Activated CD4-positive, alpha-beta T cell treated with anti-CD3 and anti-CD28 coated beads, Interleukin-2, amount 10 ng/mL, durations not matched to agents 24 days and 14 days (primary cell): ENCODE data around the gene DNAJA1. TPM values are rescaled to one million over a fixed set of nuclear protein-coding genes. Genes with fewer than 3 reads are reported as not detected.
A peak's percentile ranks its signal among the peaks of the same experiment; 100 is the strongest.

Experiments used
- DNase-seq: peaks from one replicate; pipeline ENCODE4 v3.0.0; 2022
- H3K27ac Mint-ChIP-seq: one replicate; pipeline ENCODE4 v1.8.0; 2022; ENCODE audit warnings: mild to moderate bottlenecking, mixed read lengths
- H3K27me3 Mint-ChIP-seq: one replicate; pipeline ENCODE4 v1.8.0; 2022; ENCODE audit warnings: mixed read lengths
- H3K36me3 Mint-ChIP-seq: one replicate; pipeline ENCODE4 v1.8.0; 2022; ENCODE audit warnings: low read depth, mild to moderate bottlenecking, mixed read lengths
- H3K4me1 Mint-ChIP-seq: one replicate; pipeline ENCODE4 v1.8.0; 2021; ENCODE audit warnings: mixed read lengths
- H3K4me3 Mint-ChIP-seq: one replicate; pipeline ENCODE4 v1.8.0; 2022; ENCODE audit warnings: mild to moderate bottlenecking, moderate library complexity, mixed read lengths
- H3K9me3 Mint-ChIP-seq: one replicate; pipeline ENCODE4 v1.8.0; 2021; ENCODE audit warnings: mixed read lengths
- intact Hi-C: fragments of 100-400 bp; cut with micrococcal nuclease; formaldehyde crosslinking; loops from one replicate; pipeline ENCODE4 v1.15.1; 2023
- total RNA-seq: library from RNA; stranded (reverse); gene quantifications from 2 replicates; pipeline ENCODE4 v1.2.3, GENCODE V29; 2022

DNAJA1 gene
- total RNA-seq, 1 donor from 2014 or later, result 328 TPM

DNA sequence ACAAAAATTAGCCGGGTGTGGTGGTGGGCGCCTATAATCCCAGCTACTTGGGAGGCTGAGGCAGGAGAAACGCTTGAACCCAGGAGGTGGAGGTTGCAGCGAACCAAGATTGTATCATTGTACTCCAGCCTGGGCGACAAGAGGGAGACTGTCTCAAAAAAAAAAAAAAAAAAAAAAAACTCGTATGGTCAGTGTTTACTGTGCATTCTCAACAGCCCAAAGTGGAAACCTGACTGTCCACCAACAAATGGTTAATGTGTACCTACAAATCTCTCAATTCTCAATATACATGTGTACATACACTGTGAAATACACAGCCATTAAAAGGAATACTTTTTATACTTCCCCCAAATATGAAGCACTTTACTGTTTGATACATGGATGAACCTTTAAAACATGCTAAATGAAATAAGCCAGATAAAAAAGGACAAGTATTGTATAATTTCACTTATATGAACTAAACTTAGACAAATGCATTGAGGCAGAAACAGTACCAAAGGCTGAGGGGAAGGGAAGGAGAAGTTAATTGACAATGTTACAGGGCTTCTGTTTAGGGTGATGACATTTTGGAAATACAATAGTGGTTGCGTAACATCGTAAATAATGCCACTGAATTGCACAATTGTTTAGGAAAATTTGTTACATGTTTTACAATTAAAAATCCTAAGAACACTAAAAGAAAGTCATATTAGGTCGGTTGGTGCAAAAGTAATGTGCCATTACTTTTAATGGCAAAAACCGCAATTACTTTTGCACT lies 16.5 kb downstream of the DNAJA1 start:
- peaks cover 41% of the 10 kb centered on the region for H3K36me3 Mint-ChIP-seq
- no peaks in the 10 kb centered on the region for H3K9me3 Mint-ChIP-seq
- H3K27ac Mint-ChIP-seq, result peak overlapping the region; percentile 6

DNA sequence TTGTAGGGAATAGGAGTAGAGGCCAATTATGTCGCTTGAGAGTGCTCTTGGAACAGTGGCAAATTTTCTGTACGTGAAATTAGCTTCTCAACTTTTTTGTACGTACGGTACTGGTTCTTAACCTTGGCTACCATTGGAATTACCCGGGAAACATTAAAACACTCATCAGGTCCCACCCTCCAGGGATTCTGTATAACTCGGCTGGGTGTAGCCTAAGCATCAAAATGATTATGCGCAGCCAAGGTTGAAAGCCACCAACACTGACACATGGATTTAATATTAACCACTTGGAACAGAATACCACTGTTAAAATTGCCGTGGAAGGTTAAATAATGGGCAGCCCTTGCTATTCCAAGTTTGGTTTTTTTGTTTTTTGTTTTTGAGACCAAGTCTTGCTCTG lies 17.4 kb downstream of the DNAJA1 start:
- no peak overlapping the region for H3K27ac Mint-ChIP-seq
- peaks cover 39% of the 10 kb centered on the region for H3K36me3 Mint-ChIP-seq
- no peak overlapping the region for H3K4me3 Mint-ChIP-seq
- no peak for DNase-seq
- no peaks in the 10 kb centered on the region for H3K9me3 Mint-ChIP-seq
- intact Hi-C loops, result no loop called here
- no peaks in the 10 kb centered on the region for H3K27me3 Mint-ChIP-seq
- peaks cover 12% of the 10 kb centered on the region for H3K4me1 Mint-ChIP-seq

More for the DNA sequence above, 16.5 kb downstream of the DNAJA1 start:
- intact Hi-C loops, result no loop called here
- DNase-seq, result no peak
- no peaks in the 10 kb centered on the region for H3K27me3 Mint-ChIP-seq
- H3K4me3 Mint-ChIP-seq, result no peak overlapping the region
- H3K4me1 Mint-ChIP-seq, result peaks cover 12% of the 10 kb centered on the region

DNA sequence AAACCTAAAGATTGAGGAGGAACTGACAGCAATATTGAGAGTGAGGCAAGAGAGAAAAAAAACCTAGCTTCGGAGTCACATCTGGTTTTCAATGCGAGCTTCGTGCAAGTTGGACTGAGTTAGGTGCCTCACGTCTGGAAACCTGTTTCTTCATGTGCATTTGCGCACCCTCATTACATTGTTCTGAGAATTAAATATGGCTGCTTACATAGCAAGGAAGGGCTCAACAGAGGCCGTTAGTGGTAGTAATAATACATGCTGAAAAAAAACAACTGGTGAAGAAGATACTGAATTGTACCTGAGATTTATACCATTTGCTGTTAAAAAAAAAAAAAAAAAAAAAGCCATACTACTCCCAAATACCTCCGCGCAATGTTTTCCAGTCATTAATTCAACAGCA lies 18.6 kb downstream of the DNAJA1 start:
- Mint-ChIP-seq H3K4me3 (peak overlapping the region; percentile 73), H3K36me3 (peaks cover 39% of the 10 kb centered on the region), H3K9me3 (no peaks in the 10 kb centered on the region), H3K4me1 (peaks cover 12% of the 10 kb centered on the region), H3K27ac (peak overlapping the region; percentile 42), H3K27me3 (no peaks in the 10 kb centered on the region)
- DNase-seq, result no peak
- intact Hi-C loops, result loop anchor here (2.0 kb wide), 1 partner anchor 19 kb away; the partner anchor contains the start of gene DNAJA1

DNA sequence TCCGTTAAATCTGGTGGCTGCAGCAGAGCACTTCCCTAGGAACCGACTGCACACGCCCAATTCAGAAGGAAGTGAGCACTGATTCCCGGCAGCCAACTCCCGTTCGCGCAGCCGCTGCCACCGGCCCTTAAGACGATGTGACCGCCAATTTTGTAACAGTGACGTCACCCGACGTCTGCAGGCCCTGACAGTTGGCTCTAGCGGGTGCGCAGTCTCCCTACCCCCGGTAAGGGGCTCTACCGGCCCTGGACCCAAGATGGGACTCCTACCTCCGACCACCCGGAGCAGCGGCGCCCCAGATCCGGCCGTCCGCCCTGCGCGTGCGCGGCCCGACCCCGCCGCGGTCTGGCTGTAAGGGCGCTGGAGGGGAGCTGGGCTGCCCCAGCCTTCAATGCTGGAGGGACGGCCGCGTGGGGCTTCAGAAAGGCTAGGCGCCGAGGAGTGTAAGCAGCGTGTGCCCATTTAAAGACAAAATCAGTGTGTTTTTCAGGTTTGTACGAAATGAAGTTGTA lies 19.1 kb downstream of the DNAJA1 start:
- Mint-ChIP-seq H3K4me1 (peaks cover 12% of the 10 kb centered on the region), H3K36me3 (peaks cover 40% of the 10 kb centered on the region), H3K4me3 (peak overlapping the region; percentile 73), H3K9me3 (no peaks in the 10 kb centered on the region), H3K27ac (peak overlapping the region; percentile 55), H3K27me3 (no peaks in the 10 kb centered on the region)
- intact Hi-C loops, result loop anchor here (2.0 kb wide), 1 partner anchor 19 kb away; the partner anchor contains the start of gene DNAJA1
- DNase-seq, result peak; percentile 89

DNA sequence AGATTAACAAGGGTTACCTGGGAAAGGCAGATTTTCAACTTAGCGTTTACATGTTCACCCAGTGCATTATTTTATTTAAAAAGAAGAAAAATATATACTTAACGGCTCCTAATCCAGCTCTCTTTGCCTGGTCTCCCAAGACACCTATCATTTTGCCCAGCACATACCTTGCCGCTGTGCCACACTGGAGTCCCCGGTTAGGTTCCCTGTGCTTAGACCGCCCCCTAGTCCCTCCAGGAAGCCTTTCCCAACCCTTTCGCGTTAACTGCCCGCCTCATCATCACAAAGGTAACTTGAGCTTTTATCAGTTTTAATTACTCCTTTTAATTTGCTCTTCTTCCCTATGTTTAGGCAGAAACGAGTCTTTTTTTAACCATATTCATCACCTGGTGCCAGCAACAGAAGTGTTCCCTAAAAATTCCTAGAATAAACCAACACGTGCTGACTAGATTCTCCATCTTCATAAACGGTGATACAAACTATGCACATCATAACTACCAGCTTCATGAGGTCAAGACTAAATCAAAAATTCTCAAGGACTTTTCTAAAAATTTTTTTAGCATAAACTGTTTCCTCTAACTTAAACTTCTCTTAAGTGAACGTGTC lies 19.7 kb downstream of the DNAJA1 start:
- peak overlapping the region; percentile 73 for H3K4me3 Mint-ChIP-seq
- H3K9me3 Mint-ChIP-seq, result no peaks in the 10 kb centered on the region
- H3K4me1 Mint-ChIP-seq, result peaks cover 15% of the 10 kb centered on the region
- peak overlapping the region; percentile 70 for H3K27ac Mint-ChIP-seq
- intact Hi-C loops, result loop anchor here (2.0 kb wide), 1 partner anchor 20 kb away; the partner anchor contains the start of gene DNAJA1
- no peak for DNase-seq
- H3K27me3 Mint-ChIP-seq, result no peaks in the 10 kb centered on the region
- peaks cover 45% of the 10 kb centered on the region for H3K36me3 Mint-ChIP-seq

DNA sequence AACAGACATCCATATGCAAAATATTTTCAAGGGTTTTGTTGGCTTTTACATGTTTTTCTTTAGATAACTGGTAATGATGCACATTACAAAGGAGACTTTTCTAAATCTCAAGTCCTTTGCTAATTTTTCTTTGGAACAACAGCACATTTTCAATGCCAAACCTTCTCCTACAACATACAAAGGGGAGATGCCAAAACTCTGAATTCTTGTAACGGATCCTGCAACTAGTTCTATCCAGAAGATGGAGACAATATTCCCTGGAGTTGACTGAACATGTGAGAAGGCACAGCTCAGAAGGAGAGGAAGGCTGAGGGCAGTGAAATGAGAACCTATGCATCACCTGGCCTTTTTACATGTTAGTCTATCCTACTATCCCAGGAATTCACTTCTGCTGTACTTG lies 21.0 kb downstream of the DNAJA1 start:
- no peak overlapping the region for H3K4me3 Mint-ChIP-seq
- peaks cover 18% of the 10 kb centered on the region for H3K4me1 Mint-ChIP-seq
- H3K9me3 Mint-ChIP-seq, result no peaks in the 10 kb centered on the region
- peaks cover 42% of the 10 kb centered on the region for H3K36me3 Mint-ChIP-seq
- no peak for DNase-seq
- no peaks in the 10 kb centered on the region for H3K27me3 Mint-ChIP-seq
- peak overlapping the region; percentile 34 for H3K27ac Mint-ChIP-seq
- intact Hi-C loops, result no loop called here

DNA sequence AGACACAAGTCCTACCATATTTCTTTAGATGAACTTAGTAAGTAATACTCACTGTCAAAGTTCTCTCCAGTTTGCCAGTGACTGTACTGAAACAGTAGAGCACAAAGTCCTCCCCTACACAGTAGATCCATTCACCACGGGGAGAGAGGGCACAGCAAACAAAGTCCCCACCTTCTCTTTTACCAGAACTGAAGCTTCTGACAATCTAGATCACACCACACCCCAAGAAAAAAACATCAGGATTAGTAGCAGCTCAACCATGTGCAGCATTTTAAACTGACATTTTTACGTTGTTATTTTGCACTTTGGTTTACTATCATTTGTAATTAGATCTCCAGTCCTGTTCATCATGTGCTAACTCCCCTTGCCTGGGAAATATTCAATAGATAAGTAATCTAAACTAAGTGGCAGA lies 23.0 kb downstream of the DNAJA1 start:
- Mint-ChIP-seq H3K27ac (peak overlapping the region; percentile 10), H3K36me3 (peaks cover 49% of the 10 kb centered on the region), H3K27me3 (no peaks in the 10 kb centered on the region), H3K9me3 (no peaks in the 10 kb centered on the region), H3K4me1 (peaks cover 18% of the 10 kb centered on the region), H3K4me3 (no peak overlapping the region)
- DNase-seq, result no peak
- intact Hi-C loops, result no loop called here

DNA sequence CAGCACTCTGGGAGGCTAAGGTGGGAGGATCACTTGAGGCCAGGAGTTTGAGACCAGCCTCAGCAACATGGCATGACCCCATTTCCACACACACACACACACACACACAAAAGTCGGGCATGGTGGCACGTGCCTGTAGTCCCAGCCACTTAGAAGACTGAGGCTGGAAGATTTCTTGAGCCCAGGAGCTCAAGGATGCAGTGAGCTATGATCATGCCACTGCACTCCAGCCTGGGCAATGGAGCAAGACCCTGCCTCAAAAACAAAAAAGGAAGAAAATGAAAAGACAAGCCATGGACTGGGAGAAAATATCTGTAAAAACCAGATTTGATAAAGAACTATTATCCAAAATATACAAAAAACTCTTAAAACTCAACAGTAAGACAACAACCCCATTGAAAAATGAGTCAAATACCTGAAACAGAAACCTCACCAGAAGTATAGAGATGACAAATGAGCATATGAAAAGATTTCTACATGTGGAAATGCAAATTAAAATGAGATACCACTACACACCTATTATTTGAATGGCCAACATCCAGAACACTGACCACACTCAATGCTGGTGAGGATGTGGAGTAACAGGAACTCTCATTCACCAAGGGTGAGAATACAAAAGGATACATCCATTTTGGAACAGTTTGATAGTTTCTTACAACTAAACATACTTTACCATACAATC lies 24.7 kb downstream of the DNAJA1 start:
- no peak for DNase-seq
- H3K4me1 Mint-ChIP-seq, result peaks cover 8% of the 10 kb centered on the region
- peak overlapping the region; percentile 6 for H3K27ac Mint-ChIP-seq
- no peaks in the 10 kb centered on the region for H3K9me3 Mint-ChIP-seq
- peaks cover 54% of the 10 kb centered on the region for H3K36me3 Mint-ChIP-seq
- H3K4me3 Mint-ChIP-seq, result no peak overlapping the region
- intact Hi-C loops, result no loop called here
- no peaks in the 10 kb centered on the region for H3K27me3 Mint-ChIP-seq

DNA sequence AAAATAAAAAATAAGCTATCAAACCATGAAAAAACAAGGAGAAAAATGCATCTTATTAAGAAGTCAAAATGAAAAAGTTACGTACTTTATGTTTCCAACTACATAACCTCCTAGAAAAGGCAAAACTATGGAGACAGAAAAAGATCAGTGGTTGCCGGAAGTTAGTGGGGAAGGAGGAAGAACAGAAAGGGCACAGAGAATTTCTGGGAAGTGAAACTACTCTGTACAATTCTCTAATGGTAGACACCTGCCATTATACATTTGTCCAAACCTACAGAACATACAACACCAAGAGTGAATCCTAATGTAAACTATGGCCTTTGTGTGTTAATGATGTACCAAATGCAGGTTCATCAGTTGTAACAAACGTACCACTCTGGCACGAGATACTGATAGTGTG lies 26.1 kb downstream of the DNAJA1 start:
- intact Hi-C loops, result no loop called here

DNA sequence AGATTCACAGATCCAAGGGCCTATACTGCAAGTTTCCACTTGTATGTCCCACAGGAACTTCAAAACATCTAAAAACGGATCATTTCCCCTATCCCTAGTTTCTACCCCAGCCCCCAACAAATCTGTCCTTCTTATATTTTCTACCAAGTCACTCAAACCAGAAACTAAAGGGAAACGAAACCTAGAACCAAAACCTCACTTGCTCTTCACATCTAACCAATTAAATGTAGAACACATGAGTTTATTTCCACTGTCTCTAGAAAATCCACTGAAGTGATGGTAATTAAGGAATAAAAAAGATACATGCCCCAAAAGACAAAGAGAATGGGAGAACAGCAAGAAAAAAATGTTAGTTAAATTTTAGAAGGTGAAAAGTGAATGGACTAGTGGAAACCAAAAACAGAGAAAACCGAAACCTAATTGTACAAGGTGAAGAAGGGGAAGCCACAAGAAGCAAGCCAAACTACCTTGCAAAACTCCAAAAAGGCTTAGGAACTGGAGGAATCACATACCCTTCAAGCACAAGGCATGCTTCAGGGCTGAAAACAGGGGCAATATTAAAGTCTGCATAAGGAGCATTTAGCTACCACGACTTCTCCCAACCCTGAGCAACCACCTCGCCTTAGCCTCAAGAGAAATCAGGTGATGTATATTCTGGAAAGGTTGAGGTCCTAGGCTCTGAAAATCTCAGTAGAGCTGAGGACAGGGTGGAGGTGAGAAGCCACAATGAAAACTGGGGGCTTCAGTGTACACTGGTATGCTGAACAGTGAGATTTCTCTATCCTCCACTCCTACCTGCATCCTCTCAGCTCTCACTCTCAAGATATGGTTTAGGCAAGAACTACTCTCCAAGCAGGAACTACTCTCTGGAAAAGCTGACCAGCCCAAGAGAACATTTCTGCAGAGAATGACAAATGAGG lies 40.3 kb downstream of the DNAJA1 start:
- H3K36me3 Mint-ChIP-seq, result peaks cover 51% of the 10 kb centered on the region
- no peaks in the 10 kb centered on the region for H3K27me3 Mint-ChIP-seq
- H3K27ac Mint-ChIP-seq, result peak overlapping the region; percentile 12
- intact Hi-C loops, result no loop called here
- DNase-seq, result no peak
- no peak overlapping the region for H3K4me3 Mint-ChIP-seq
- H3K9me3 Mint-ChIP-seq, result no peaks in the 10 kb centered on the region
- H3K4me1 Mint-ChIP-seq, result peaks cover 16% of the 10 kb centered on the region

More for the DNA sequence above, 26.1 kb downstream of the DNAJA1 start:
- Mint-ChIP-seq H3K4me3 (no peak overlapping the region), H3K4me1 (peaks cover 7% of the 10 kb centered on the region), H3K9me3 (no peaks in the 10 kb centered on the region), H3K27me3 (no peaks in the 10 kb centered on the region), H3K27ac (no peak overlapping the region), H3K36me3 (peaks cover 57% of the 10 kb centered on the region)
- DNase-seq, result no peak

DNA sequence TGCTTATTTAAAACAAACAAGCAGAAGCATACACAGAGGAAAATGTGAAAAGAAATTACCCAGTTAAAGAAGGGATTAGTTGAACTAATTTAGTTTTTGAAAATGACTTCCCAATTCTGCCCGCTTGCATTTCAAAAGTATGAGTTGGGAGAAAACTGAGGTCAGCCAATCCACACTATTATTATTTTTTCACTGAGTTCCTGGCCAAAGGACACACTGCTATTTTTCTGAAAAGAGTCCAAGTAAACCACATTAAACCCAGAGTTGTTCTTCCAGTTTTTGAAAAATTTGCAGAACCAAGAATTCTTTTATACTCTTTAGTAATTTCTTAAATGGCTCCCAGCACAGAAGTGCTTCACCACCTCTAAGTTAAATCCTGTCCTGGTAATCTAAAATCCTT lies 43.9 kb downstream of the DNAJA1 start:
- no peak overlapping the region for H3K27ac Mint-ChIP-seq

DNA sequence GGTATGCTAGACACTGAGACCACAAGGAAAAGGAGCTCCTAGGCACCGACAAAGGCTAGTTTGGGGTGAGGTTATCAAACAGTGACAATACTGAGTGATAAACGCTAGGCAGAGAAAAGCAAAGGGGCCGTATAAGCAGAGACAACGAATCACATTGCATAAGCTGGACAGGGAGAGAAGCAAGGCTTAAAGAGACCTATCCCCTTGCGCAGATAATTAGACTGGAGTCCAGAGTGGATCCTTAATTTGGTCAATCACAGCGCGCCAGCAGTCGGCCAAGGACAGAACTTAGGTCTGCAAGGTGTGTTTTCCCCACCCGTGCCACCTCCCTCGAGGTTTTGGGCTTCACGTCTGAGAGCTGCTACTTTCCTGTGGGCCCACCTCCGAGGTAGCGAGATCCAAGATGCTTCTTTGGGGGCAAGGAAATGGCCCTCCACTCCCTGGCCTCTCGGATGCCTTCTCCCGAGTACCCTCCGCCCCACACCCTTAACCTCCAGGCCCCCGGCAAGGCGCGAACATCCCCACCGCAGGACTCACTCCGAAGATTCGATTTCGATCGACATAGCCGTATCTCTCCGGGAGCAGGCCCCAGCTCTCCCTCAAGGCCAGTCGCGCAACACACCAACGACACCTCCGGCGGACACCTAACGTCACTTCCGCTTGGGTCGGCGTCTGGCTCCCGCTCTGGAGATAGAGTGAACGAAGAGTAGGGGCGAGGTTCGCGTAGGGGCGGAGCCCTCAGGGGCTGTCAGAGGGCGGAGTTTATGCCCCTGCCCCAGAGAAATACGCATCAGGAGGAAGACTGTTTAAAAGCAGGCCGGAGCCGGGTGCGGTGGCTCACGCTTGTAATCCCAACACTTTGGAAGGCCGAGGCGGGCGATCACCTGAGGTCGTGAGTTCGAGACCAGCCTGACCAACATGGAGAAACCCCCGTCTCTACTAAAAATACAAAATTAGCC lies 51.3 kb downstream of the DNAJA1 start, which contains the start of gene SMU1:
TSS of gene SMU1 (minus strand) at position 629 of the 959 bp plus-strand sequence. CDS start at position 563, 66 bp downstream.
- peaks cover 27% of the 10 kb centered on the region for H3K36me3 Mint-ChIP-seq
- peaks cover 20% of the 10 kb centered on the region for H3K4me1 Mint-ChIP-seq
- H3K9me3 Mint-ChIP-seq, result no peaks in the 10 kb centered on the region
- DNase-seq, result peak; percentile 99
- no peaks in the 10 kb centered on the region for H3K27me3 Mint-ChIP-seq
- peak within 1 kb of the TSS; percentile 98 for H3K4me3 Mint-ChIP-seq
- peak within 1 kb of the TSS; percentile 97 for H3K27ac Mint-ChIP-seq
- intact Hi-C loops, result loop anchor here (1.0 to 5.0 kb wide), 7 partner anchors 51 to 524 kb away; partner anchors contain the start of genes APTX, B4GALT1, BAG1 and DNAJA1

More for the DNA sequence above, 43.9 kb downstream of the DNAJA1 start:
- Mint-ChIP-seq H3K4me1 (peaks cover 25% of the 10 kb centered on the region), H3K27me3 (no peaks in the 10 kb centered on the region), H3K4me3 (no peak overlapping the region), H3K36me3 (peaks cover 55% of the 10 kb centered on the region), H3K9me3 (no peaks in the 10 kb centered on the region)
- no peak for DNase-seq
- intact Hi-C loops, result no loop called here
